Neural cell (in vitro differentiated cells): ENCODE measurements around the gene SMIM13.

Experiments
- EZH2 ChIP-seq: fragments of 200-600, 300-800 bp; shearing (Covaris generic), sonication (generic); IDR thresholded peaks from 2 replicates; pipeline ENCODE4 v1.6.1; 2014; ENCODE audit warnings: antibody characterized with exemption, low read length, borderline replicate concordance, mild to moderate bottlenecking; ENCODE audit not compliant: insufficient read depth, poor library complexity, severe bottlenecking
- MXI1 ChIP-seq: fragments of 450-650 bp; conservative IDR thresholded peaks from 2 replicates; pipeline ENCODE4 v1.6.1; 2014; ENCODE audit warnings: antibody characterized with exemption, mild to moderate bottlenecking; ENCODE audit not compliant: poor library complexity, severe bottlenecking
- POLR2AphosphoS5 ChIP-seq: IDR thresholded peaks from 2 replicates; pipeline ENCODE4 v1.6.1; 2012
- RAD21 ChIP-seq: fragments of 450-650 bp; conservative IDR thresholded peaks from 2 replicates; pipeline ENCODE4 v1.6.1; 2014; ENCODE audit warnings: antibody characterized with exemption, mild to moderate bottlenecking, moderate library complexity
- TAF1 ChIP-seq: IDR thresholded peaks from 2 replicates; pipeline ENCODE4 v1.6.1; 2012; ENCODE audit warnings: low read depth
- TF ChIP-seq, protein P1 (sequence below): fragments of 450-650 bp; IDR thresholded peaks from 2 replicates; pipeline ENCODE4 v1.5.1; 2014; ENCODE audit warnings: antibody characterized with exemption, mild to moderate bottlenecking, moderate library complexity; ENCODE audit not compliant: poor library complexity, severe bottlenecking

DNA sequence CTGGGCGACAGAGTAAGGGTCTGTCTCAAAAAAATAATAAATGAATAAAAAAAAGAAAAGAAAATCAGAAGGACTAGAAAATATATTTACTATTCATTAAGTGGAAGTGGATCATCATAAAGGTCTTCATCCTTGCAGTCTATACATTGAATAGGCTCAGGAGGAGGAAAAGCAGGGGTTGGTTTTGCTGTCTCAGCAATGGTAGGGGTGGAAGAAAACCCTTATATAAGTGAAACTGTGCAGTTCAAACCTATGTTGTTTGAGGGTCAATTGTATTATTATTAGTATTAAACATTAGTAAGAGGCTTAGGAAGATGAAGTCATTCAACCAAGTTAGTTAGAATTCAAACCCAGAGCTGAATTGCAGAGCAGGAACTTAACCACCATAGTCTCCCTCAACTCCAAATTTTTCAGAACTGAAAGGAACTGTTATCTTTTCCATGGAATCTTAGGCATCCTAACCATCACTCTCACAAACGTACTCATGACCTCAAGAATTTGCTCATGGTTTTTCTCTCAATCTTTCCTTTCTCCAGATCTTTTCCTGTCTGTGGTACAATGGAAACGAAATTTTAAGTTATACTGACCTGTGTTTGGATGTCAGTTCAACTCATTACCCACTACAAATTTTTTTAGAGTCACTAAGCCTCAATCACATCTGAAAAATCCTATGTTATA, 7.7 kb upstream of the SMIM13 start:
- TF ChIP-seq, protein P1, sequence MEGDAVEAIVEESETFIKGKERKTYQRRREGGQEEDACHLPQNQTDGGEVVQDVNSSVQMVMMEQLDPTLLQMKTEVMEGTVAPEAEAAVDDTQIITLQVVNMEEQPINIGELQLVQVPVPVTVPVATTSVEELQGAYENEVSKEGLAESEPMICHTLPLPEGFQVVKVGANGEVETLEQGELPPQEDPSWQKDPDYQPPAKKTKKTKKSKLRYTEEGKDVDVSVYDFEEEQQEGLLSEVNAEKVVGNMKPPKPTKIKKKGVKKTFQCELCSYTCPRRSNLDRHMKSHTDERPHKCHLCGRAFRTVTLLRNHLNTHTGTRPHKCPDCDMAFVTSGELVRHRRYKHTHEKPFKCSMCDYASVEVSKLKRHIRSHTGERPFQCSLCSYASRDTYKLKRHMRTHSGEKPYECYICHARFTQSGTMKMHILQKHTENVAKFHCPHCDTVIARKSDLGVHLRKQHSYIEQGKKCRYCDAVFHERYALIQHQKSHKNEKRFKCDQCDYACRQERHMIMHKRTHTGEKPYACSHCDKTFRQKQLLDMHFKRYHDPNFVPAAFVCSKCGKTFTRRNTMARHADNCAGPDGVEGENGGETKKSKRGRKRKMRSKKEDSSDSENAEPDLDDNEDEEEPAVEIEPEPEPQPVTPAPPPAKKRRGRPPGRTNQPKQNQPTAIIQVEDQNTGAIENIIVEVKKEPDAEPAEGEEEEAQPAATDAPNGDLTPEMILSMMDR = no peak
- TF ChIP-seq MXI1 (no peak), TAF1 (no peak), POLR2AphosphoS5 (no peak), EZH2 (no peak), RAD21 (no peak)
